Activated CD8-positive, alpha-beta T cell treated with anti-CD3 and anti-CD28 coated beads, Interleukin-2, amount 10 ng/mL, durations not matched to agents 7 days and 5 days (primary cell): ENCODE data around the gene PECR. TPM values are rescaled to one million over a fixed set of nuclear protein-coding genes. Genes with fewer than 3 reads are reported as not detected.

Experiments used
- ATAC-seq: fragments of 150-1000 bp; cut with Tn5 transposase; one replicate; pipeline ENCODE4 v1.10.0; 2021; ENCODE audit warnings: moderate library complexity
- CTCF ChIA-PET: fragments of 350-600 bp; sonication (Branson Sonifier 250); formaldehyde crosslinking; loops from one replicate; lab custom pipeline; 2021; ENCODE audit warnings: antibody characterized with exemption; lab: Charles Lee
- POLR2A ChIA-PET: fragments of 350-600 bp; sonication (Branson Sonifier 250); formaldehyde crosslinking; loops from one replicate; lab custom pipeline; 2021; ENCODE audit warnings: antibody characterized with exemption; lab: Charles Lee
- DNase-seq: peaks from one replicate; pipeline ENCODE4 v3.0.0-alpha.2; 2020
- H3K27ac Mint-ChIP-seq: one replicate; pipeline ENCODE4 v1.8.0; 2021; ENCODE audit warnings: mild to moderate bottlenecking, mixed read lengths
- H3K27me3 Mint-ChIP-seq: one replicate; pipeline ENCODE4 v1.8.0; 2021; ENCODE audit warnings: low read depth, mixed read lengths
- H3K36me3 Mint-ChIP-seq: one replicate; pipeline ENCODE4 v1.8.0; 2021; ENCODE audit warnings: low read depth, mixed read lengths
- H3K4me1 Mint-ChIP-seq: one replicate; pipeline ENCODE4 v1.8.0; 2021; ENCODE audit warnings: low read depth, mixed read lengths
- H3K4me3 Mint-ChIP-seq: one replicate; pipeline ENCODE4 v1.8.0; 2021; ENCODE audit warnings: mild to moderate bottlenecking, mixed read lengths
- H3K9me3 Mint-ChIP-seq: one replicate; pipeline ENCODE4 v1.8.0; 2022; ENCODE audit warnings: mixed read lengths; ENCODE audit not compliant: insufficient read depth
- total RNA-seq, 2 experiments: library from RNA; stranded (reverse); gene quantifications; one replicate each; pipeline ENCODE4 v1.2.3, GENCODE V29; 2021

The PECR gene
- total RNA-seq, 2 experiments from 2014 or later: 29.0 to 30.3 TPM

GRCh38 chr2:216071111-216071851 is 10.3 kb downstream of the PECR start:
- ATAC-seq (no peak), DNase-seq (no peak)
- H3K27me3 Mint-ChIP-seq: no peaks in the 10 kb centered on the region
- ChIA-PET POLR2A (interaction anchor here (1.0 kb wide), 1 partner anchor 10 kb away, joined by 5 read pairs; the partner anchor contains the start of genes PECR and TMEM169), CTCF (interaction anchor here (1.0 to 4.1 kb wide), 5 partner anchors 10 to 52 kb away, joined by 3 to 22 read pairs (median 4); no protein-coding TSS in a partner anchor)
- no peak overlapping the region for H3K27ac Mint-ChIP-seq
- no peak overlapping the region for H3K4me3 Mint-ChIP-seq
- H3K36me3 Mint-ChIP-seq: peaks cover 31% of the 10 kb centered on the region
- peaks cover 22% of the 10 kb centered on the region for H3K4me1 Mint-ChIP-seq
- no peaks in the 10 kb centered on the region for H3K9me3 Mint-ChIP-seq

DNA sequence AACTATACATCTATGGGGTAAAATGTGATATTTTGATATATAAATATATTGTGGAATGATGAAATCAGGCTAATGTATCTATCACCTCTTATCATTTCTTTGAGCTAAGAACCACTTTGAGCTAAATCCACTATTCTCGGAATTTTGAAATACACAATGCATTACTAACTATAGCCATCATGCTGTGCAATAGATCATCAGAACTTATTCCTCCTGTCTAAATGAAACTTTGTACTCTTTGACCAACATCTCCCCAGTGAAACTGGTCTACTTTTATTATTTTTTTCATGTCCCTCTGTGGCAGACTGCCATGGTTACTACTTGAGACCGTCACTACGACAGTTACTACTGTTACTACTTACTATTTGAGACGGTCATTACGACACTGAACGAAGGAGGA is 11.4 kb downstream of the PECR start:
- no peak overlapping the region for H3K27ac Mint-ChIP-seq
- H3K36me3 Mint-ChIP-seq: peaks cover 30% of the 10 kb centered on the region
- ChIA-PET CTCF (interaction anchor here (0.9 to 4.1 kb wide), 5 partner anchors 9 to 40 kb away, joined by 3 to 22 read pairs (median 4); no protein-coding TSS in a partner anchor), POLR2A (interaction anchor here (1.0 kb wide), 1 partner anchor 11 kb away, joined by 5 read pairs; the partner anchor contains the start of genes PECR and TMEM169)
- ATAC-seq (no peak), DNase-seq (no peak)
- peaks cover 20% of the 10 kb centered on the region for H3K4me1 Mint-ChIP-seq
- H3K9me3 Mint-ChIP-seq: no peaks in the 10 kb centered on the region
- H3K4me3 Mint-ChIP-seq: no peak overlapping the region
- H3K27me3 Mint-ChIP-seq: no peaks in the 10 kb centered on the region

- POLR2A ChIA-PET: no interaction called here
- no peaks in the 10 kb centered on the region for H3K27me3 Mint-ChIP-seq
- H3K36me3 Mint-ChIP-seq: peaks cover 23% of the 10 kb centered on the region
- DNase-seq: no peak
- no peaks in the 10 kb centered on the region for H3K9me3 Mint-ChIP-seq
- CTCF ChIA-PET: interaction anchor here (1.1 to 4.1 kb wide), 4 partner anchors 10 to 18 kb away, joined by 3 to 22 read pairs (median 4); partner anchors contain the start of genes PECR and TMEM169
- ATAC-seq: no peak
- no peak overlapping the region for H3K27ac Mint-ChIP-seq
- peaks cover 10% of the 10 kb centered on the region for H3K4me1 Mint-ChIP-seq
- no peak overlapping the region for H3K4me3 Mint-ChIP-seq
Observed at GRCh38 chr2:216069028-216069427, 12.6 kb downstream of the PECR start.

- ATAC-seq (no peak), DNase-seq (no peak)
- Mint-ChIP-seq H3K36me3 (peaks cover 25% of the 10 kb centered on the region), H3K4me1 (peaks cover 5% of the 10 kb centered on the region), H3K4me3 (no peak overlapping the region), H3K9me3 (no peaks in the 10 kb centered on the region), H3K27ac (no peak overlapping the region), H3K27me3 (no peaks in the 10 kb centered on the region)
- ChIA-PET CTCF (interaction anchor here (1.7 kb wide), 1 partner anchor 15 kb away, joined by 6 read pairs; the partner anchor contains the start of genes PECR and TMEM169), POLR2A (interaction anchor here (0.7 kb wide), 1 partner anchor 16 kb away, joined by 3 read pairs; the partner anchor contains the start of gene TMEM169)
Observed at GRCh38 chr2:216066230-216066629, 15.4 kb downstream of the PECR start.

GRCh38 chr2:216064665-216065064 is 16.9 kb downstream of the PECR start:
- POLR2A ChIA-PET: no interaction called here

DNA sequence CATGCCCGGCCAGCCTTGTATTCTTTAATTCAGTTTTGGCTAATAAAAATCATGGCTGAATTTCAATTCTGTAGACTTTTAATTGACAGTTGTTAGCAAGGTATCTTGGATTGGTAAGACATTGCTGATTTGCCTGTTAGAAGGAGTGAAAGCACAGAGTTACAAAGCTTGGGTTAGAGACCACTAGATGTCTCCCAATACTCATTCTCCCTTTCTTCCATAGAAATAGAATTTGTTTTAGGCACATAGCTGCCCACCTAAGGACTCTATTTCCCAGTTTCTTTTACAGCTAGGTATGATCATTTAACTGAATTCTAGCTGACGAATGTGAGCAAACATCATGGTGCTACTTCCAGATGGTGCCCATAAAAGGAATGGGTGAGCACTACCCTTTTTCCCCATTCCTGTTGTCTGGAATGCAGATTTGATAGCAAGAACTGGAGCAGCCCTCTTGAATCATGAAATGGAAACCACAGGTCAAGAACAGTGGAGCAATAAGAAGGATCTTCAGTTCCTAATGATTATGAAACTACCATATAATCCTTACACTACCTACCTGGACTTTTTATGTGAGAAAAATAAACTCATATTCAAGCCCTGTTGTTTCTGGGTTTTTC is 17.5 kb downstream of the PECR start:
- CTCF ChIA-PET: interaction anchor here (0.8 kb wide), 1 partner anchor 50 kb away, joined by 4 read pairs; no protein-coding TSS in a partner anchor
- DNase-seq: no peak
- H3K27me3 Mint-ChIP-seq: no peaks in the 10 kb centered on the region
- POLR2A ChIA-PET: no interaction called here
- ATAC-seq: no peak
- H3K4me1 Mint-ChIP-seq: peaks cover 9% of the 10 kb centered on the region
- H3K27ac Mint-ChIP-seq: no peak overlapping the region
- peaks cover 29% of the 10 kb centered on the region for H3K36me3 Mint-ChIP-seq
- no peak overlapping the region for H3K4me3 Mint-ChIP-seq
- H3K9me3 Mint-ChIP-seq: no peaks in the 10 kb centered on the region

More at GRCh38 chr2:216064665-216065064, 16.9 kb downstream of the PECR start:
- Mint-ChIP-seq H3K4me3 (no peak overlapping the region), H3K27me3 (no peaks in the 10 kb centered on the region), H3K36me3 (peaks cover 26% of the 10 kb centered on the region), H3K4me1 (peaks cover 5% of the 10 kb centered on the region), H3K9me3 (no peaks in the 10 kb centered on the region), H3K27ac (no peak overlapping the region)
- DNase-seq: no peak
- no peak for ATAC-seq
- CTCF ChIA-PET: interaction anchor here (1.7 kb wide), 1 partner anchor 16 kb away, joined by 6 read pairs; the partner anchor contains the start of genes PECR and TMEM169

- ChIA-PET POLR2A (interaction anchor here (0.5 to 1.8 kb wide), 3 partner anchors 49 to 162 kb away, joined by 3 to 12 read pairs (median 3); partner anchors contain the start of gene XRCC5), CTCF (interaction anchor here (0.7 to 6.7 kb wide), 22 partner anchors 11 to 140 kb away, joined by 3 to 52 read pairs (median 4); partner anchors contain the start of genes PECR, TMEM169 and XRCC5)
- Mint-ChIP-seq H3K9me3 (no peaks in the 10 kb centered on the region), H3K27ac (peak overlapping the region; percentile 6), H3K4me3 (no peak overlapping the region), H3K36me3 (peaks cover 35% of the 10 kb centered on the region), H3K4me1 (peaks cover 32% of the 10 kb centered on the region), H3K27me3 (no peaks in the 10 kb centered on the region)
- no peak for ATAC-seq
- no peak for DNase-seq
Observed at GRCh38 chr2:216059233-216059834, 22.3 kb downstream of the PECR start.

GRCh38 chr2:216057688-216058193 is 23.9 kb downstream of the PECR start:
- no peaks in the 10 kb centered on the region for H3K9me3 Mint-ChIP-seq
- ChIA-PET CTCF (interaction anchor here (0.6 to 6.7 kb wide), 15 partner anchors 12 to 107 kb away, joined by 3 to 52 read pairs (median 7); partner anchors contain the start of genes PECR and TMEM169), POLR2A (interaction anchor here (0.6 to 1.8 kb wide), 5 partner anchors 18 to 97 kb away, joined by 3 to 12 read pairs (median 3); partner anchors contain the start of gene XRCC5)
- ATAC-seq: peak; percentile 98
- peaks cover 32% of the 10 kb centered on the region for H3K4me1 Mint-ChIP-seq
- peak; percentile 82 for DNase-seq
- H3K27me3 Mint-ChIP-seq: no peaks in the 10 kb centered on the region
- H3K4me3 Mint-ChIP-seq: peak overlapping the region; percentile 78
- peak overlapping the region; percentile 97 for H3K27ac Mint-ChIP-seq
- peaks cover 35% of the 10 kb centered on the region for H3K36me3 Mint-ChIP-seq

GRCh38 chr2:216056739-216057138 is 24.9 kb downstream of the PECR start:
- no peaks in the 10 kb centered on the region for H3K9me3 Mint-ChIP-seq
- ATAC-seq (no peak), DNase-seq (no peak)
- no peak overlapping the region for H3K4me3 Mint-ChIP-seq
- CTCF ChIA-PET: interaction anchor here (0.9 to 6.7 kb wide), 4 partner anchors 12 to 54 kb away, joined by 3 to 52 read pairs (median 36); partner anchors contain the start of genes PECR and TMEM169
- H3K36me3 Mint-ChIP-seq: peaks cover 29% of the 10 kb centered on the region
- H3K27me3 Mint-ChIP-seq: no peaks in the 10 kb centered on the region
- H3K4me1 Mint-ChIP-seq: peaks cover 32% of the 10 kb centered on the region
- POLR2A ChIA-PET: no interaction called here
- H3K27ac Mint-ChIP-seq: peak overlapping the region; percentile 97

DNA sequence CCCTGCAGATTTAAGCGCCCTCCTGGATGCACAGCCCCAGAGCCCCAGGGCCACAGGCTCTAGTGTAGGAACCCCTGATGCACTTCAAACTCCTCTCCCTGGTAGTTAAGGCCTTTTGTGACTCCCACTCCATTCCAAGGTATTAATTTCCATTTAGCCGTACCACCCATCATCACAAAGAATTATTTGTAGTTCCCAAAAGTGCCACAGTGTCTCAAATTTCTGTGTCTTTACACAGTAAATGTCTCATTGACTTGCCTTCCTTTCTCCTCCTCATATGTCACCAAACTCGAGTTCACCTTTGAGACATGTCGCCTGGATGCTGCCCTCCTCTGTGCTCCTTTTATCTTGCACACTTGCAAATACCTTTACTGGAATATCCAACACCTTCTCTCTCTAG is 25.9 kb downstream of the PECR start:
- Mint-ChIP-seq H3K27ac (peak overlapping the region; percentile 0), H3K9me3 (no peaks in the 10 kb centered on the region), H3K4me1 (peaks cover 32% of the 10 kb centered on the region), H3K36me3 (peaks cover 25% of the 10 kb centered on the region), H3K27me3 (no peaks in the 10 kb centered on the region), H3K4me3 (no peak overlapping the region)
- ChIA-PET CTCF (interaction anchor here (6.7 kb wide), 1 partner anchor 22 kb away, joined by 52 read pairs; no protein-coding TSS in a partner anchor), POLR2A (no interaction called here)
- DNase-seq (no peak), ATAC-seq (no peak)

- POLR2A ChIA-PET: no interaction called here
- no peaks in the 10 kb centered on the region for H3K9me3 Mint-ChIP-seq
- no peak overlapping the region for H3K4me3 Mint-ChIP-seq
- no peaks in the 10 kb centered on the region for H3K27me3 Mint-ChIP-seq
- CTCF ChIA-PET: interaction anchor here (0.7 to 2.4 kb wide), 4 partner anchors 18 to 58 kb away, joined by 3 to 8 read pairs (median 4); no protein-coding TSS in a partner anchor
- H3K27ac Mint-ChIP-seq: no peak overlapping the region
- H3K36me3 Mint-ChIP-seq: peaks cover 17% of the 10 kb centered on the region
- ATAC-seq (no peak), DNase-seq (no peak)
- H3K4me1 Mint-ChIP-seq: peaks cover 11% of the 10 kb centered on the region
Observed at GRCh38 chr2:216052420-216052819, 29.2 kb downstream of the PECR start.
